Stimulated activated CD4-positive, alpha-beta T cell treated with anti-CD3 and anti-CD28 coated beads, TNF-alpha, amount 100 ng/mL, for 24 hours (primary cell): ENCODE results near the gene PISD.
"Not testable (repeated sequence)": the region's sequence is repeated elsewhere in the genome, so short reads cannot be mapped to it uniquely, and the experiment has no call there.

Experiments used
- DNase-seq, 3 experiments: peaks; one replicate each; pipeline ENCODE4 v3.0.0-alpha.2; 2020; ENCODE audit warnings: low read depth in 3 of 3

Gene PISD

DNA sequence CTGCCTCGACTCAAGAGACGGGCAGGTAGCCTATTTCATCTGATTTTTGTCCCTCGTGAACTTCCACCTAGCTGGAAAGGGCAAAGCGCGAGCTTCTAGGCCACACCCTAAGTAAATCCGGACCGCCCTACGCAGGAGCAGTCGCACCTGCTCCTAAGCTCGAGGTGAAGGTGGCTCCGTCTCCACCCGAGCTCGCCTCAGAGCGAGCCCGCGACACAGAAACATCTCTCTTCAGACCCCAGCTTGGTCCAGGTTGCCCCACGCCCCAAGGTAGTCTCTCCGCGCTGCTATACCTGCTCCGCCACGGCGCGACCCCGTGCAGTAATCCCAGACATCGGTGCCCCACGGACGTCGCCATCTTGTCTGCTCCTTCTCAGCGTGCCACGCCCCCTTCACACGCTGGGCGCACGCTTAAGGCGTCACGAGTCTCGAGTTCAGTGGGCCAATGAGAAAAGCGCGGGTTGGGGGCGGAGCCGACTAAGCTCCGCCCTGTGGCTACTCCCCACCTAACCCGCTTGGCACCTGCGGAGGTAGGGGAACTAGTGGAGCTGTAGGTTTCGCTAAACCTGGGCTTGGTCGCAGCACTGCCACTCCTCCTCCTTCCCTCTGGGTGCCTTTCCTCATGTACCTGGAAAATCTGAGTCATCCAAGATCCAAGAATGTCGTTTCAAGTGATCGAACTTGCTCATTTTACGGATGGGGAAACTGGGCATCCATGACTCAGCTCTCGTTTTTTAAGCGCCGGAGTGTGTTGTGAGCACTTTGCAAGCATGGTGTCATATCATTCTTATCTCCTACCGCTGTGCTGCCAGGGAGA, at the start of gene PISD:
Gene PISD (minus strand): TSS at position 365 of the 817 bp plus-strand sequence. CDS start 7 bp downstream, at position 358.
- peak; percentile 92 to 96 (median 94) for DNase-seq

DNA sequence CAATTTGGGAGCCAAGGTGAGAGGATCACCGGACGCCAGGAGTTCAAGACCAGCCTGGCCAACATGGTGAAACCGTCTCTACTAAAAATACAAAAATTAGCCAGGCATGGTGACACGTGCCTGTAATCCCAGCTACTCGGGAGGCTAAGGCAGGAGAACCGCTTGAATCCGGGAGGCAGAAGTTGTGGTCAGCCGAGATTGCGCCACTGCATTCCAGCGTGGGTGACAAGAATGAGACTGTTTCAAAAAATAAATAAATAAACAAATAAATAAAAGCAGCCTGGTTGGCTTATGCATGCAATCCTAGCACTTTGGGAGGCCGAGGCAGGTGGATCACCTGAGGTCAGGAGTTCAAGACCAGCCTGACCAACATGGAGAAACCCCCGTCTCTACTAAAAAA, 49.2 kb upstream of the PISD start:
- DNase-seq: not testable (repeated sequence)

GRCh38 chr22:31707519-31707918, 45.5 kb upstream of the PISD start:
- no peak for DNase-seq

GRCh38 chr22:31695423-31695822, 33.4 kb upstream of the PISD start:
- DNase-seq: no peak

DNA sequence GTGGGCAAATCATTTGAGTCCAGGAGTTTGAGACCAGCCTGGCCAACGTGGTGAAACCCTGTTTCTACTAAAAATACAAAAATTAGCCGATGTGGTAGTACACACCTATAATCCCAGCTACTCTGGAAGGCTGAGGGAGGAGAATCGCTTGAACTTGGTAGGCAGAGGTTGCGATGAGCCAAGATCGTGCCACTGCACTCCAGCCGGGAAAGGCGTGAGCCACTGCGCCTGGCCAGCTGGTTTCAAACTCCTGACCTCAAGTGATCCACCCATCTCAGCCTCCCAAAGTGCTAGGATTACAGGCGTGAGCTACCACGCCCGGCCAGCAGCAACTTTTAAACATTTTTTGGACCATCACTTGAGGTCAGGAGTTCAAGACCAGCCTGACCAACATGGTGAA, 32.0 kb upstream of the PISD start:
- not testable (repeated sequence) for DNase-seq

GRCh38 chr22:31692186-31692886, 30.3 kb upstream of the PISD start:
- DNase-seq: no peak

GRCh38 chr22:31691408-31691807, 29.4 kb upstream of the PISD start:
- no peak for DNase-seq

GRCh38 chr22:31683181-31684105, 21.4 kb upstream of the PISD start:
- no peak for DNase-seq

DNA sequence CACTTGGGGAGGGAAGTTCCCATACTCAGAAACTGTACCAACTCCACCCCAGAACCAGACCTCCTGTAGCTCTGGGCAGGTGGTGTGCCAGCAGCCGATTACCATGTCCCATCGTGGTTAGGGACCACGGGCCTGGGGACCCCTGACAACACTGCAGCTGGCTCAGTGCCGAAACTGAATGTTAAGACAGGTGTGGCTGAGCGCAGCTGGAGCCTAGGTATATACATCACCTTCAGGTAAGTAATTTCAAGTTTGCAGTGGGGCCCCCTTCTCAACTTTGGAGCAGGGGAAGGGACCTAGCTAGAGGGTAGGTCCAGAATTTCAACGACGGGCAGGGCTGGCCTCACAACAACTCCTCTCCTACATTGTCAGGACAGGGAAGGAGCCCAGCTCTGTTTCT, 20.7 kb upstream of the PISD start:
- DNase-seq: no peak

DNA sequence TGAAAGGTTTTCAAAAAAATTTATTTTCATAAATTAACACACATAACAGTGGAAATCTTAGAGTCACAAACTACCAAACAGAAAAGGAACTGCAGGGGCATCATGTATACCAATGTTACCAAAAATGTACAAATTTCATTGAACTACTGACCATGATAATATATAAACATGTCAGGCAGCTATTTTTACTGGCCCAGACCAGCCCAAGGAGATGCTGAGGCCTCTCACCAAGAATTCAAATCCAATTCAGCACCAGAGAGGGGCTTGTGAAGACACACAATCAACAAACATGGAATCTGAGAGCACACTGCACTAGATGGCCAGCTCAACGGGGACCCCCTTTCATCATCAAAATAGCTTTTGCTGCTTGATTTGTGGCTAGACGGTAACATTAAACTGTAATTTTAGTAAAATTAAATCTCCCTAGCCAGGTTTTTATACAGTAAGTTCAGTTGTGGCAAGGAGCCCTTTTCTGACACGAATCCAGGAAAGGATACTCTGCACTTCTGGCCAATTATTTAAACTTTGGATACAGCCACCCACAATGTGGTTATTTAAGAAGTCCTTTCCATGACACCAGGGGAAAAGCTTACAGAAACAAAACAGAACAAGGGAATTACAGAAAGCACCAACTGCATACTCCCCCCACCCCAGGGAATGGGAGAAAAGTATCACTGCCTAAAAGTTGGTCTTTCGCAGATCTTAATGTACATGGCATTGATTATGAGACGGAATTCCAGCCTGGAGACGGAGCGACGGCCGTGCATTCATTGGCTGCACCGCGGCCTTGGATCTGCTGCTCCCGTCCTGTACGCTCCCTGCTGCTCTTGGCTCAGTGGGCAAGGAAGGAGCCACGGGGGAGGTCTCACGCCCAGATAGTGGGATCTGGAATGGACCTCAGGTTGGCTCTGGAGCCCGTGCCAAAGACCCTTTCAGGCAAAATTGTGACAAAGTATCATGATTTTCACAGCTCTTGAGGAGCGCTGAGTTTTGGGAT, 19.6 kb upstream of the PISD start:
- DNase-seq: no peak

DNA sequence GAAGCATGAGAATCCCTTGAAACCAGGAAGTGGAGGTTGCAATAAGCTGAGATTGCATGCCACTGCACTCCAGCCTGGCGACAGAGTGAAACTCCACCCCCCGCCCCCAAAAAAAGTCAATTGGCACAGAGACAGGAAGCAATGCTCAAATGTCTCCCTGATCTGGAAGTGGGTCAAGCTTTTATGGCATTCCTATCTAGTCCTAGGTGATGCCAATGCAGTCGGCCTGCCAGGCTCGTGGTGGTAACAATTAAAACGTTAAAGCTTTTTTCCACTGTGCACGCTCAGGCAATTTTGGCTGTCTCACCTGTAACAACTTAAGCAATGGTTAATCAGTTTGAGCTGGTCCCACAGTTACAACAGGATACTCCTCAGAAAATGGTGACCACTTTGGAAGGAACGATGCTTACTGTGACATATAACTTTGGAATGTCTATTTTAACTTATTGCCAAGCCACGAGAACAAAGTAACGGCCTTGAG, 18.9 kb upstream of the PISD start:
- DNase-seq: no peak

- DNase-seq: no peak
These were observed 16.7 kb upstream of the PISD start for GRCh38 chr22:31678748-31679147.

- DNase-seq: peak; percentile 85 to 95 (median 85)
These were observed 14.7 kb upstream of the PISD start for GRCh38 chr22:31676700-31677099.

- DNase-seq: not testable (repeated sequence)
These were observed 12.2 kb upstream of the PISD start for GRCh38 chr22:31674219-31674618.

DNA sequence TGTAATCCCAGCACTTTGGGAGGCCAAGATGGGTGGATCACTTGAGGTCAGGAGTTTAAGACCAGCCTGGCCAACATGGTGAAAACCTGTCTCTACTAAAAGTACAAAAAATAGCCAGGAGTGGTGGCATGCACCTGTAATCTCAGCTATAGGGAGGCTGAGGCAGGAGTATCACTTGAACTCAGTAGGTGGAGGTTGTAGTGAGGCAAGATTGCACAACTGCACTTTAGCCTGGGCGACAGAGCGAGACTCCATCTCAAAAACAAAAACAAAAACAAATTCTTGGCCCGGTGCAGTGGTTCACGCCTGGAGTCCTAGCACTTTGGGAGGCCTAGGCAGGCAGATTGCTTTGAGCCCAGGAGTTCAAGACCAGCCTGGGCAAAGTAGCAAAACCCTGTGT, 6.8 kb upstream of the PISD start:
- not testable (repeated sequence) for DNase-seq

GRCh38 chr22:31662668-31663037, 638 bp upstream of the PISD start:
- DNase-seq: no peak

DNA sequence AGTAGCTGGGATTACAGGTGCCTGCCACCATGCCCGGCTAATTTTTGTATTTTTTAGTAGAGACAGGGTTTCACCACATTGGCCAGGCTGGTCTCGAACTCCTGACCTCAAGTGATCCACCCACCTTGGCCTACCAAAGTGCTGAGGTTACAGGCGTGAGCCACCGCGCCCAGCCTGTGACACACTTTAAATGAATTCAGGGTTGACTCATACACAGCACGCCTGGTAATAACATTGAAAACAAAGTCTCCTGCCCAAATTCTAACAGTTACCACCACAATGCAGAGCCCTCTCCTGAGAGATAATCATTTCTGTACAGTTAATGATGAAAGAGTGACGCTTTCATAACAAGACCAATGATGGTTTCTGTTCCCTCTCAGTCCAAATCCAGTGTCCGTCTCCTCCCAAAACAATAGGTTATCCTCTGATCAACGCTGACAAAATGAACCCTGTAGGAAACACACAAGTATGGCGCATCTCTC, 1.1 kb downstream of the PISD start:
- peak in 2 of 3 experiments; percentile 13 to 54 for DNase-seq

DNA sequence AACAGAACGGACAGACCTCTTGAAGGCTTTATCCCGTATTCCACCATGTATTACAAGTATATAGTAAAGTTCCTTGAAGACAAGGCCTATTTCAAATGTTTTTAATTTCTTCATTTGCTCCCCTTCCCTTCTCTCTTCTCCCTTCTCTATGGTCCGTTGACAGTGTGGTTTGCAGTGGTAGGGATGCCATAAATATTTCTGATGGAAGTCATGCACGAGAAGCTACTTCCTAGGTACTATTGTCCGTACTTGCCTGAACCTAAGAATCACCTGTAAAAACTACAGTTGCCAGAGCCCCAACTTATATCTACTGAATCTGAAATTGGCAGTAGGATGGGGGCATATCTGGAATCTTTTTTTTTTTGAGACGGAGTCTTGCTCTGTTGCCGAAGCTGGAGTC, 2.8 kb downstream of the PISD start:
- DNase-seq: no peak

DNA sequence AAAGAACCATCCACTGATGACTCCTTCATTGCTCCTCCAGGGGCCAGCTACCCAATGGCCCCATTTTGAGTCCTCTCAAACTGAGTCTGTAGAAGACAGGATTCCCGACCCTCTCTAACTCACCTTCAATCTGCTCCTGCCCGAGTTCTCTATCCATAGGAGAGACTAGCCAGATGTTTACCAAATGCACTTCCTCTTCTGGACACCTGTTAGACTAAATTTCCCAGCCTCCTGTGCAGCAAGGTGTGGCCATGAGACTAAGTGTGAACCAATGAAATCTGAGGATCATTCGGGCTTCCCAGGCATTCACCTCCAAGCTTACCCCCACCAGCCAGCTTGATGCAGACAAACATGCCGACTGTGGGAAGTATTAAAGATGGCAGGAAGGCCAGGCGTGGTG, 7.6 kb downstream of the PISD start:
- DNase-seq: no peak

GRCh38 chr22:31653944-31654343, 8.1 kb downstream of the PISD start:
- DNase-seq: no peak
